Vagina (tissue), 2 donors: ENCODE results near the gene CENPQ.
"Not testable (repeated sequence)": the region's sequence is repeated elsewhere in the genome, so short reads cannot be mapped to it uniquely, and the experiment has no call there.

Experiments
- CTCF ChIP-seq, 3 experiments: fragments of 450-650 bp in 2 of 3; fragments of 200-600 bp in 1 of 3; sonication (generic) in 1 of 3; IDR thresholded peaks; one replicate each; pipeline ENCODE4 v1.5.1; 2017 to 2019; ENCODE audit warnings: antibody characterized with exemption in 3 of 3, mild to moderate bottlenecking in 2 of 3, moderate library complexity in 2 of 3
- POLR2AphosphoS5 ChIP-seq, 2 donors: sonication (generic); formaldehyde crosslinking; IDR thresholded peaks; one replicate each; pipeline ENCODE4 v1.9.0; 2017; ENCODE audit warnings: antibody characterized with exemption in 2 of 2, mild to moderate bottlenecking in 2 of 2, low read depth in 1 of 2; ENCODE audit not compliant: insufficient read depth in 1 of 2

GRCh38 chr6:49483380-49483779, 20.2 kb downstream of the CENPQ start:
- not testable (repeated sequence) for TF ChIP-seq CTCF (IDR thresholded peaks at IDR 0.05); POLR2AphosphoS5 (IDR thresholded peaks at IDR 0.05; ENCODE audit: insufficient read depth in 1 of 2, low read depth in 1 of 2)
